Activated CD8-positive, alpha-beta memory T cell treated with anti-CD3 and anti-CD28 coated beads, Interleukin-2, amount 50 U/mL, for 24 hours (primary cell): Measurements from ENCODE around the gene VTN.
A peak's percentile ranks its signal among the peaks of the same experiment; 100 is the strongest.
"Not testable (repeated sequence)": the region's sequence is repeated elsewhere in the genome, so short reads cannot be mapped to it uniquely, and the experiment has no call there.

ENCODE experiments used
- DNase-seq: peaks from one replicate; pipeline ENCODE4 v3.0.0-alpha.2; 2020; ENCODE audit errors: extremely low read depth

The VTN gene

DNA sequence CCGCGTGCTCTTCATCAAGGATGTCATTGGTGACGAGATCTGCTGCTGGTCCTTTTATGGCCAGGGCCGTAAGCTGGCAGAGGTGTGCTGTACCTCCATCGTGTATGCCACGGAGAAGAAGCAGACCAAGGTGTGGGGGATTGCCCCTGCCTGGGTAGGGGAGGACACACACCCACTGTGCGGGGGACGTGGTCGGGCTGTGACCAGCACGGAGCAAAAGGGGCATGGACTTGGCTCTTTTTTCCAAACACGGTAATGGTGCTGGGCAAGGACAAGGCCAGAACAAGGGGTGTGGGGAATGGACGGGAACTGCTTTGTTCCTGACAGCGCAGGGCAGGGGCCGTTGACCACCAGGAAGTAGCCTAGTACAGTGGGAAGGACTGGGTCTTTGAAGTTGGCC is 27.8 kb downstream of the VTN start:
- DNase-seq = no peak

DNA sequence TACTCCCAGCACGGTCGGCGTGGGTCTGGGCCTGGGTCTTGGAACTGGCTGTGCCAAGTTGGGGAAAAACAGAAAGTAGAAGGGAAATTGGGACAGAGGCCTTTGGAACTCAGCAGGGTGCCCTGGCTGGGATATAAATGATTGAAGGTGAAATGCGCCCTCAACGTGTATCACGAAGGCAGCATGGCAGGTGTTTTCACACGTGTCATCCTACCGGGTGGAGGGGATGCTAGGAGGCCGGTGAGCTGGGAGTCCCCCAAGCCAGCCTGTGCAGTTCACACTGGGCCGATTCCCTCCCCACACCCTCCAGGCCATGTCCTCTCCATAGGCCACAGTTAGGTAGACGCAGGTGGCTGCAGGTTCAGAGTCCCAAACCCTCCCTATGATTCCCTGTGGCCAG is 28.6 kb downstream of the VTN start:
- no peak for DNase-seq

DNA sequence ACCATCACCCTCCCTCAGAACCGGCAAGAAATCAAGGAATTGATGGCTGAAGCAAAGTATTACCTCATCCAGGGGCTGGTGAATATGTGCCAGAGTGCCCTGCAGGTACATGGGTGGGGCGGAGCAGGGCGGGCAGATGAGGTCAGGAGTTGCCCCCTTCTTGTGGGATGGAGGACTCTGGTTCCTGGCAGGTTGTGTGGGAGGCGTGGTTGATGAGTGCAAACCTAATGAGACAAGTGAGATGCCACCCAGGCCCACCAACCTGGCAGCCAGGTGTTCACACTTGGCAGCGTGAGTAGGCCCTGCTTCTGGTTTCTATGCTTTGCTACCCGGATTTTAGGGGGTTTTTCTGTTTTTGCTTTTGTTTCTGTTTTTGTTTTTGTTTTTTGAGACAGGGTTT is 29.7 kb downstream of the VTN start:
- no peak for DNase-seq

DNA sequence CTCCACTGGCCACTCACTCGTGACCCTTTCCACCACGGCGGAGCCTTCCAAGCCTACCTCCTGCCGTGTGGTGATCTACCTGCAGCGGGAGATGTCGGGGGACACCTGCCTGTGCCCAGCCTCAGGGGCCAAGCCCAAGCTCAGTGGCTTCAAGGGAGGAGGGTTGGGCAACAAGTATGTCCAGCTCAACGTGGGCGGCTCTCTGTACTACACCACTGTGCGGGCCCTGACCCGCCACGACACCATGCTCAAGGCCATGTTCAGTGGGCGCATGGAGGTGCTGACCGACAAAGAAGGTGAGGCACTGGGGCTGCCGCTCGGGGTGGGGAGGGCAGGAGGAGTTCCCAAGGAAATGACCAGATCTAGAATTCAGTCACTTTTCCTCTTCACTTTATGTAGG is 30.7 kb downstream of the VTN start:
- DNase-seq = no peak

DNA sequence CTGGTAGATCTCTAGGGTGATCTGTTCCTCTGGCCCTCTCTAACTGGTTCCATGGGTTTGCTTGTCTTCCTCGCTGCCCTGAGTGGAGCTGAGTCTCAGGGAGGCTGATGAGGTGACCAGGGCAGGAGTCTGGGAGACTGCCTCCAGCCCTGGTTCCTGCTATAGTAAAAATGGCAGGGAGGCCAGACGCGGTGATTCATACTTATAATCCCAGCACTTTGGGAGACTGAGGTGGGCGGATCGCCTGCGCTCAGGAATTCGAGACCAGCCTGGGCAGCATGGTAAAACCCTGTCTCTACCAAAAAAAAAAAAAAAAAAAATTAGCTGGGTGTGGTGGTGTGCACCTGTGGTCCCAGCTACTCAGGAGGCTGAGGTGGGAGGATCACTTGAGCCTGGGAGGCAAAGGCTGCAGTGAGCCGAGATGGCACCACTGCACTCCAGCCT is 31.3 kb downstream of the VTN start:
- not testable (repeated sequence) for DNase-seq

DNA sequence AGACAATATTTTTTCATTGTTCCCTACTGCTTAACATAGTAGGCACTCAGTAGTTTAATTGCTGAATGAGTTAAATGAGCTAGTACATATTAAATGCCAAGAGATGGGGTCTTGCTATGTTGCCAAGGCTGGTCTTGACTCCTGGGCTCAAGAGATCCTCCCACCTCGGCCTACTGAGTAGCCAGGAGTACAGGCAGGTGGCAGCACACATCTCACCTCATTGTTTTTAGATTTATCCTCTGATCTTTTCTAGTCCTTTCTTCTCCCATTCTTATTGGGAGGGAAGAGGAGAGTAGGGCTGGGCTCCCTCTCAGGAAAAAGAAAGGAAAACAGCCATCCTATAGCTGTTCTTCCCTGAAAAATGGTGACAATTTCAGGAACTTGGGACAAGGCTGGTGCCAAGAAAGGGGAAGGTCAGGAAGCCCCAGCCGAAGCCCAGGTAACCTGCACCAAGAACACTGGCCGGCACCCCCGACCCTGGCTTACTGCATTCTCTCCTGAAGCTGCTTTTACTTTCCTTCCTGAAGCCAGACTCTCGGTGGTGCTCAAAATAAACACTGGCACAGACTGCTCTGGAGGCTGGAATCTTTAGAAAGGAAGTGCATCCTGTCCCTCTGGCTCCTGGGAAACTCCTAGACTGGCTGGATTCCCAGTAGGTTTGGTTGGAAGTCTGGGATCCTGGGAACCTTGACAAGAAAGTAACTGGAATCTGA is 31.9 kb downstream of the VTN start:
- no peak for DNase-seq

DNA sequence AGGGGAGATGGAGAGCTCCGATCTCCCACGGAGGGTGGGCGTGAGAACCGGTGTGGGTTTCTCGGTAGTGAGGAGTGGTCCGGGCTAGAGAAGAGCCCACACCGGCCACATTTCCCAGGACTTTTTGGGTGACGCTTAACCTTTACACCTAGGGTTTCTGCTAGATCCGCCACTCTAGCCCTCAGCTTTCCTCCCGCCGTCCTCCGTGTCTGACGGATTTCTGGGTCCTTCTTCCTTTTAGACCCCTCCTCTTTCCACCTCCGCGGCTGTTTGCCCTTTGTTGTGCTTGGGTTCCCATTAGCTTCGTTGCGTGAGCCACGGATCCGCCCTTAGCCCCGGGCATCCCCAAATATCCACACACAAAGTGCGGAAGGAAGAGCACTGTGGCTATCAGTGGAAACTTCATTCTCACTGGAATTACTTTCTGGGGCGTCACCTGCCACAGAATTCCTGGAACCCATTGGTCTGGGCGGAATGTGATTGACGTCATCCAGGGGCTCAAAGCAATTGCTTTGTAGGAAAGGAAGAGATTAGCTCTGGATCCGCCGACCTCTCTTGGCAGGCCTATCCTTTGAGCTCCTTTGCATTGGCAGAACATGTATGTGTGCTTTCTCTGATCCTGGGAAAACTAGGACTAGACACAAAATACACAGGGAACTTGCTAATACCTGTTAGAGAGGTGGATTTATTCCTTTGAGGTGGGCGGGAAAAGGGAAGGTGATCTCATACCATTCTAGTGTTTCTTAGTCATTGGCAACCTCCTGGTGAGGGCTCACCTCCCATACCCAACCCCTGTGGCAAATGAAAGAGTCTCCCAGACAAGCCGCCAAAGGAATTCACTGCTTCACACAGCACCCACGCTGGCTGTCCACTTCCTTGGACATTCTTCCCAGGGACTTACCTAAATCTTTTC is 33.9 kb downstream of the VTN start:
- DNase-seq = no peak

DNA sequence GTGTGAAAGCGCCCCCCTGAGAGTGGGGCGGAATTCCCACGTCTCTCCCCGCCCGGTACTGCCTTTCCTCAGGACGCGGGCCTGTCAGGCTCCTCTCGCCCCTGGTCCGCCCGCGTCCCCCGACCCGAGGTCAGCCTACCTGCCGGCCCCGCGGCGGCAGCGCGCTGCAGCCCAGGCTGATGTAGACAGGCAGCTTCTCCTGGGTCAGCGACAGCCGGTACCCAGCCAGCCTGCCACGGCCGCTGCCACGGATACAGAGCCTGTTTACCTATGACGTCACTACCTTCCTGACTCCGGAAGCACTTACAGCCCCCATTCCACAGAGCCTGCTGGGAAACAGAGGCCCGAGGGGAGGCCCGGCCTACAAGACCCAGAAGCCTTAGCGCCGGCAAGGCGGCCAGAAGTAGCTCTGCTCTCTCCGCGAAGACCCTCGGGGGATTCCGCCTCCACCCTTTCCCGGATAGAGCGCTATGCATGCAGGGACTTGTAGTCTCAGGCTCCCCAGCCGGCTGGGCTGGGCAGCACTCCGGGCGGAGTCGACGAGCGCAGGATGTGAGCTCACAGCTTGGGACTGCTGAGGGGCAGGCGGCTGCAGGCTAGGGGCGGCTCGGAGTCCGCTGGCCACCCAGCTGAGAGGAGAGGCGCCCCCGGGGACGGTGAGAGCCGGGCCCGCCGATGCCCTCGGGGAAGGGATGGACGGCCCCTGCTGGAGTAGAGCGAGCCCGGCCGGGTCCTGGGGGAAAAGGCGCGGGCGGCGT is 34.7 kb downstream of the VTN start, which contains the start of the genes IFT20 and TNFAIP1:
Gene IFT20, minus strand, starts transcription at position 272 of the 758 bp plus-strand sequence. CDS start 3,487 bp downstream, outside the sequence.
Gene TNFAIP1, plus strand, starts transcription at position 561 of the 758 bp plus-strand sequence. CDS start 3,761 bp downstream, outside the sequence.
- peak; percentile 96 for DNase-seq

DNA sequence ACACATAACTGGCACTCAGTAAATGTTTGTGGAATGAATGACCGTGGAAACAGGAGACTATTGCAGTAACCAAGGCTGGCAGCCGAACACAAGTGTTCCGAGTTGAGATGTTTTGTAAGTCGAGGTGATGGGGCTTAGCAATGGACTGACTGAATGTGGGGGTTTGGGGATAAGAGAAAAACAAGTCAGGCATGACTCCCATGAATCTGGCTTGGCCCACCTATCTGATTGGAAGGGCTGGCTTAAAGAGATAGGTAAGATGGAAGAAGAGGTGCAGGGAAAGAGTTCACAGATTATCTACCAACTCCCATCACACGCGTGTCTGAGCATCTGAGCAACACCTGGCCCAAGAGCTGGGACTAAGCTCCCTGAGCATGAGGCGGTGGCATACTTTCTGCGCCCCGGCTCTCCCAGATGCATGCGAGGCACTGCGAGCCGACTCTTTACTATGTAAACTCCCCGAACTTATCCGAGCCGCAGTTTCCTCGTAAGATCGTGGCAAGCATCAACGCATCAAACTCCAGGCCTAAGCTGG is 35.4 kb downstream of the VTN start:
- DNase-seq = no peak

DNA sequence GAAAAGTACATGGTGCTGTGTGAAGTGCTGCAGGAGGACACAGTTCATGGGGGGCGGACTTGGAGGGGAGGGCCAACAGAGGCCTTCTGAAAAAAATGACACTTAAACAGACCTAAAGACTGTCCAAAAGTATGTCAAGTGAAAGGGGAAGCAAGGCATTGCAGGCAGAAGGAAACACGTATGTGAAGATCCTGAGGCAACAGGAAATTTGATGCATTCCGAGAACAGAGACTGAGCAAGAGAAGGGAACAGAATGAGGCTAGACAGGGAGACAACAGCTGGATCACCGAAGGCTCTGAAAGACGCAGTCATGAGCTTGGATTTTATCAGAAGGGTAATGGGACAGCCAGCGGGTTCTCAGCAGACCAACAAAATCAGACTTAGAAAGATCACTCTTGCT is 35.9 kb downstream of the VTN start:
- no peak for DNase-seq

DNA sequence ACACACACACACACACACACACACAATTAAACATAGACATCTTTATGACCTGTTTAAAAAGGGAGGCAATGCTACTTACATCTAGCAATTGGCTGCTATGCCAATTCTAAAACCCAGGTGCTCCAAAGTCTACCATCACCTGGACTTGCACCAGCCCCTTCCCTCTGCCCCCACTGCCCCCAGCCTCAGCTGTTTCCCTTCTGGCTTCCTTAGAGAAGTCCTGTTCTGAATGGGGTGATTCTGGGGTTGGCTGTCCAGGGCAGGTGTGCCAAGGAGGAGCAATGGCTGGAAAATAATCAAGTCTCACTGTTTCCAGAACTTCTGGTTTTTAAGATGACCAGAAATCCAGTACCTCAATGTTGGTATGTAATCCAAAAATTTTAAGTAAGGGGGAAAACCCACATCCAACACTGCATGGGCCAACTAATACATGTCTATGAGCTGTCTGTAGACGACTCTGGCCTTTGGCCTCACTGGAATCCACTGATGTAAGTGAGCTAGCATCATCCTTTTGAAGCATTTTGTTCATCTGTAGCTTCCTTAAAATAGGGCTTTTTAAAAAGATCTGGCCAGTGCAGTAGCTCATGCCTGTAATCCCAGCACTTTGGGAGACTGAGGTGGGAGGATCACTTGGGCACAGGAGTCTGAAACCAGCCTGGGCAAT is 36.9 kb downstream of the VTN start:
- DNase-seq = no peak

DNA sequence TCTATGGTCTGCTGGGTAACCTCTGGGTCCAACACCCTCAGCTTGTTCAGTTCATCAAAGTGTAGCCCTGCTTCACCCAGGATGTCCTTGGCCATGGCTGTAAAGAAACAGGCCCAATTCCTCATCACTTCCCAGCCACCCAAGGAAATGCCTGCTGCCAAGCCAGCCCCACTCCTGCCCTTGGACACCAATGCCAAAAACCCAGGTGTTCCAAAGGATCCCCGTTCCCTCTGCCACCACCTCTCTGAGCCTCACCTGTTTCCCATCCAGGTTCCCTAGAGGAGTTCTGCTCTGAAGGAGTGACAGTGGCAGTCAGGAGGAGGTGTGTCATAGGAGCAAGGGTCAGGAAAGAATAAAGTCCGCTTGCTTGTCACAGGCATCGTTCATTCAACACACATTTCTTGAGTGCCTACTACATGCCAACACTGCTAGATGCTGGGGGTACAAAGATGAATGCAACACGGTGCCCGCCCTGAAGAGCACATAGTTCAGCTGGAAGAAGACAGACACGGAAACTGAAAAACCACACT is 38.2 kb downstream of the VTN start:
- no peak for DNase-seq

DNA sequence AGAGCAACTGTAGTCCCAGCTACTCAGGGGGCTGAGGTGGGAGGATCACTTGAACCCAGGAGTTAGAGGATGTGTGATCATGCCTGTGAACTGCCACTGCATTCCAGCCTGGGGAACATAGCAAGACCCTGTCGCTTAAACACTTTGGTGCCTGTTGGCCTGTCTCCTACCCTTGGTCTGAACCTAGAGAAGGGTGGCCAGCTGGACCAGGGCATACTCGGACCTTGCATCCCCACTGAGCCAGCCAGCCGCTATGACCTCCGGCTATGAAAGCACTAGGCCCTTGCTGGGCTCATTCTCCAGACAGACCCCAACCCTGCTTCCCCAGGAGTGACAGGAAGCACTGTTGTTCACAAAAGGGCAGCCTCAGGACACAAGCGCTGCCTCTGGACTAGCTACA is 39.4 kb downstream of the VTN start:
- no peak for DNase-seq

DNA sequence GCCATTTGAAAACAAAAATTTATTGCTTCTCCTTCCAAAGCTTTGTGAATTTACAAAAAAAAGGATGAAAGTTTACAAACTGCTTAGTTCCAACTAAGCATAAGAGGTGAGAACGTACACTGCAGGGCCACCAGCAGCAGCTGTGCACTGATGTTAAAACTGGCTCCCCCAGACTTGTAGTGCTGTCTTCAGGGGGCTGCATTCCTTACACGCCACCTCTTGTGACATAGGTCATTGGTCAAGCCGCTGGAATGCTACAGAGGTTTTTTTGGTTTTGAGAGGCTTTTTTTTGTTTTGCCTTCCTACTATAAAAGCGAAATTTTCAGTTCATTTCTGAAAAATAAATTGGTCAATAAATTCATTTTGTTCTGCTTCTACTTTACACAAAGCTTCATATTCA is 41.8 kb downstream of the VTN start:
- no peak for DNase-seq

DNA sequence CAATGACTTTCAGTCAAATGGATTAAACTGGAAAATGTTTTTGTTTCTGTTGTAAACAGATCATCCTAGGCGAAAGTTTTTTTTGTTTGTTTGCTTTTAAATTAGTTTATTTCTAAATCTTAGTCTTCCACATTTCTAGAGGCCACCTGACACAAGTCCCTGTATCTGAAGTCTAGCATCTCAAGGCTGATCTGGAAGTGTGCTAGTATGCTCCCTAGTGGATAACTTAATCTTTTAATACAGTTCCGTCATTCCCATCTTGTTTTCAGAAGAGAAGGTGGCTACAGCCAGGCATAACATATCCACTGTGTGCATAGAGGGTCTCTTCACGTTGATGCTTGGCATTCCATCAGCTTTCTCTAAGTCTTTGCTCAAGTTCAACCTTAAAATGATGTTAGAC is 42.4 kb downstream of the VTN start:
- DNase-seq = no peak

DNA sequence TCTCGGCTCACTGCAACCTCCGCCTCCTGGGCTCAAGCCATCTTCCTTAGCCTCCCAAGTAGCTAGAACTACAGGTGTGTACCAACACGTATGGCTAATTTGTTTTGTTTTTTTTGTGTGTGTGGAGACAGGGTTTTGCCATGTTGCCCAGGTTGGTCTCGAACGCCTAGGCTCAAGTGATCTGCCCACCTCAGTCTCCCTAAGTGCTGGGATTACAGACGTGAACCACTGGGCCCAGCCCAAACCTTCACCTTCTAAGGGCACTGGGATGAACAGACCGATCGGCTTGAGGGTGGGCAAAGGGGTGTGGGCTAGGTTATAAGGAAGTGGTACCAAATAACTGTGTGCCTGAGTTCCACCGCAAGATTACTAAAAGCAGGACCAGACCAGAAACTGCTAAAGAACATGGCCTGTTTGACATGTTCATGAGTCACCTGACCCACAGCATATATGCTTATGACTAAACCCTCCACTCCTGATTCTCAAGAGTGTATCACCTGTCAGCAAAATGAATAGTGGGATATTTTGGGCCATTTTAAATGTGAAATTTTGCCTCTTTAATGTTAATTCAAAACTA is 43.0 kb downstream of the VTN start:
- DNase-seq = no peak

DNA sequence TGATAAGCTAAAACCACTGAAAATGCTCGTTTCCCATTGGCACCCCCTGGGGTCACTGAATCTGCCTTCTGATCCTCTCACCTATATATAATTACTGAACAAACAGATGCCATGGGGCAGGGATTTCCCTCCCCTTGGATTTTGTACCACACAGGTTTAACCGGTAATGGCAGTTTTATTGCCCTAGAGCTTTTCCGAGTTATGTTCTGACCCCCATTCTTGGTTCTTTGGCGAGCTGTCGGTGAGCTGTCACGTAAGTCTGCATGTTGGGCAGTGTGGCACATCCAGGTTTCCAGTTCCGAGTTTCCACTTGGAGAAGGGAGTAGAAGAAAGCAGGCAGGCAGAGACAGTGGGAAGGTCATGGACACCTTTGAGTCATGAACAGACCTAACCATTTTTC is 44.0 kb downstream of the VTN start:
- no peak for DNase-seq

DNA sequence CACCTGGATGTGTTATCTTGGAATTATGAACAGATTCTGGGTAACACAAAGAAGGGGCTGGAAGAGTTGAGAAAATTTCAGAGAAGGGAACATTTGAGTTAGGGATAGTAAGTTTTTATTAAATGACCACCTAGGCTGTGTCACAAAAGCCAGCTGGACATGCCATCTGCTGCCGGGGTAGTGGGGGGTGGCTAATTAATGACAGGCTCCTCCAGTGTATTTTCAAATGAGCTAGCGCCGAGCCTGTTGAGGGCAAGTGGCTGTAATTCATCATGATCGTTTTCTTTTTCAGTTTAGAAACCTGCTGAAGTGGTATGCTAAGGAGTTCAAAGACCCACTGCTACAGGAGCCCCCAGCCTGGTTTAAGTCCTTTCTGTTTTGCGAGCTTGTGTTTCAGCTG is 44.9 kb downstream of the VTN start:
- DNase-seq = no peak

DNA sequence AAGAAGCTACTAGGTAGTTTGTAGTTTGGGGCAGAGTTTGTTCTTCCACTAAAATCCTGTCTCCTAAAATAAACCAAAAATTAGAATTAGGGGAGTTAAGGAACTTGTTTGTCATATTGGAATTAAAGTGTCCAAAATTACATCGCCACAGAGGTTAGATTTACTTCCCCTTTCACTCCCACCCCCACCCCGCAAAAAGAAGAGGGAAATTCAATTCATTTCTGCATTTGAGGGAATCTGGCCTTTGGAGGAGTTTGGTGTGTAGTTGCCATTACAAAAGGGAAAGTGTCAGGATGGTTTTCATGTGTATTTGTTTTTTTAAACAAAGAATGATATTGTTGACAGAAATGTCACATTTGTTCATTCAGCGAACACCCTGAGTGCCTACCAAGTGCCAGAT is 45.3 kb downstream of the VTN start:
- no peak for DNase-seq

DNA sequence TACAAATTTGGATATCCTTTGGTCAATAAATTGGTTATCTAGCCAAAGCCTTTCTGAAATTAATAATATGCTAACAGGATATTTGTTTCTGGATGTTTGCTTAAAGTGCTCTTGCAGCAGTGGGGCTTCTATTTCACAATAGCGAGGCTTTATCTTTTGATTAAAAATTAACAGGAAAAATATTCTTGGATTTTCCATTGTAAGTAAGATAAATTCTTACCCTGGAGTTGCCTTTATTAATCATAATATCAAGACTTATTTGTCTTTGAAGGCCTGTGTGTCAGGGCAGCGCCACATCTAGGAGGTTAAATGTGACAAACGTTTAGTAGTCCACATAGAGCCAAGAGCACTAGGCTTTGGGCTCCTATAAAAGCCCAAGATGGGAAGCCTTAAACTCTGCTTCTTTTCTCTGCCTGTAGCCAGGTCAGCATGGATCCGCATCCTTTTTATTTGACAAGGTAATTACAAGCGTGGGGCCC is 45.8 kb downstream of the VTN start:
- no peak for DNase-seq
